GM21360 (cell line): ENCODE data around the gene SH3BP2.

Experiments used
- ATAC-seq: cut with Tn5 transposase; IDR thresholded peaks from one replicate; pipeline ENCODE4 v1.9.1; 2021; ENCODE audit warnings: mild to moderate bottlenecking, moderate library complexity; ENCODE audit not compliant: unreplicated experiment

SH3BP2 gene

GRCh38 chr4:2816401-2816954, 23.6 kb downstream of the SH3BP2 start:
- no peak for ATAC-seq

- ATAC-seq: no peak
Measured at GRCh38 chr4:2817137-2817536, 24.3 kb downstream of the SH3BP2 start.

DNA sequence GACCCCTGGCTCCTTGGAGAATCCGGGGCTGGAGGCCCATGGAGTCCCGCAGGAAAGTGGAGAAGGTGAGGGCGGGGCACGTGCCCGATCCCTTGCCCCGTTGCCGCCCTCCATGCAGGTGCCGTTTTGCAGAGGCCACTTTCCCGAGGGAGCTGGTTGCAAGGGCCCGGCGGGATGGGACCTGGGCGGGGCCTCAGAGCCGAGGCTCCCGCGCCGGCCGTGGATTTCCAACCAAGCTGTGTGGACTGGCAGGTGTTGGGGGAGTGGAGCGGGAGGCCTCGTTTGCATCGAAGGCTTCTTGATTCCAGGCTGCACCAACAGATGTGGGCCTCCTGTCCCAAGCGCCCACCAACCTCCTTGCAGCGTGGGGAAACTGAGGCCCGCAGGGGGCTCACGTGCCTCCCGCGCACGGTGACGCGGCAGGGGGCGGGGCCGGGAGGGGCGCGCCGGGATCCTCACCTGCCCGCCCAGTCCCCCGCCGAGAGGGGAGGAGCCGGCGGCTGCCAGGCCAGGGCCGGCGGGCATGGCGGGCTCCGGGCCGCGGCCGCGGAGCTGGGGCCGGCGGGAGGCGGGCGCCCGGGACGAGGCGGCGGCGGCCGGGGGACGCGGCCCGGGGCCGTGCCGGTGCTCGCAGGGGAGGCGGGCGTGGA, 24.9 kb downstream of the SH3BP2 start:
- no peak for ATAC-seq

DNA sequence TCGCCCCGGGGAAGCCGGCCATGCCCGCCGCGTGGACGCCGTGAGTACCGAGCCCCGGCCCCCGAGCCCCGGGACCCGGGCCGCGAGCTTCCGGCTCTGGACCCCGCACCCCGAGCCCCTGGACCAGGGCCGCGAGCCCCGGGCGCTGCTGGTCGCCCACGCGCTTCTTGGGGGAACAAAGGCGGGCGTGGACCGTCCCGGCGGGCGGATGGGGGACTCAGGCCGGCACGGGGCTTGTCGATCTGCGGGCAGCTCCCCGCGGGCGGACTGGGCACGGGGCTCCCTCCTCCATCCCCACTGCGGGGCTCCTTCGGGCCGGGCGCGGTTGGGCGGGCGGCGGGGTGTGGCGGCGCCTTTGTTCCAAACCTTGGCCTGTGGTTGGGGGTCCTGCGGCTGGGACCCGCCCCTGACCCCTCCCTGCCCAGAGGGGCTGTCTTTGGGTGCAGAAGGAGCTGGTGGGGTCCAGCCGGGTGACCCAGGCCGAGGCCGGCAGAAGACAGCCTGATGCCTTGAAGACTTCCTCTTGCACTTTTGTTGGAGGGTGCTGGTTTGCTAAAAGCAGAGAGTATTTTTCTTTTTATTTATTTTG, 25.6 kb downstream of the SH3BP2 start:
- no peak for ATAC-seq

- ATAC-seq: no peak
Measured at GRCh38 chr4:2819244-2820215, 26.6 kb downstream of the SH3BP2 start.

GRCh38 chr4:2820216-2820982, 27.5 kb downstream of the SH3BP2 start:
- ATAC-seq: no peak

DNA sequence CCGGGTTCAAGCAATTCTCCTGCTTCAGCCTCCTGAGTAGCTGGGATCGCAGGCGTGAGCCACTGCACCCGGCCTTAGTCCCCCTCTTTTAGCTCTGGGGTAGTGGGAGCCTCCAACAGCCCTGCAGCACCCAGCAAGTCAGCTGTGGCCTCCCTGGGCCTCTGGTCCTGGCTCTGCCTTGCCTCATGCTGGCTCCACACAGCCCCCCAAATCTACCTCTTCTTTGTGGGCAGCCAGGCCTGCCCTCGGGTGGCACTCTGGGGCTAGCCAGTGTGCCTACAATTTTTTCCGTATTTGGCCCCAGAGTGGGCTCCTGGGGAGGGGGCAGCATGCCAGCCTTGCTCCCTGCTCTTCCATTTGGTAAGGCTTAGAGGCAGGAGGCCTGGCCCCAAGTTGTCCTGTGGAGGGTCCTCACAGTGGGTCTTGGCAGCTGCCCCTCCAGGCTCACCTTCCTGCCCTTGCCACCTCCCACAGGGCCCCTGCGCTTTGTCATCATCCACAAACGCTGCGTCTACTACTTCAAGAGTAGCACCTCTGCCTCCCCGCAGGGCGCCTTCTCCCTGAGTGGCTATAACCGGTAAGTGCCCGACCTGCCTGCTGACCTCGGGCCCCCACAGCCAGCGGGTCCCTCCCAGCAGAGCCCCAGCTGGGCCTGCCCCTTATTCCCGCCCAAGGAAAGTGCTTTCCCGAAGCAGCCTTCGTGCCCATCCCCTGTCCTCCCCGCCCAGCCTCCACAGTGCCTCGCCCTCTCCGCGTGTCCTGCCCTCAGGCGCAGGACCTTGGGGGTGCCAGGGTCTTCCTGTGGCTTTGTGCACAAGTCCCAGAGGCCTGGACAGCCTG, 29.8 kb downstream of the SH3BP2 start:
- ATAC-seq: no peak

DNA sequence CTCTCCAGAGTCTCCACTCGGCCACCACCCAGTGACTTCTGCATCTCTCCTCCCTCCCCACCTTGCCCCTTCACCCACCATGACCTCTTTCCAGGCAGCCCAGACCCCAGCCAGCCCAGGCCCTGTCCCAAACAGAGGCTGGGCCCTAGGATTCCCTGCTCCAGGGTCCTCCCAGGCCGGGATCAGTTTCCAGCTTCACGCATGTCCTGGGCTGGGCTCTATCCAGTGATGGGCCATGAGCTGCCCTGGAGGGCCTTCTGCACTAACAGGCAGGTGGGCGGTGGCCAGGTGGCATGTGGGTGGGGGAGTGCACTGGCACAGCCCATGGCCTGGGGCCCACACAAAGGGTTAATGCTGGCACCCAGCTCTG, 30.4 kb downstream of the SH3BP2 start:
- ATAC-seq: no peak

- no peak for ATAC-seq
Measured at GRCh38 chr4:2823671-2824328, 30.9 kb downstream of the SH3BP2 start.

DNA sequence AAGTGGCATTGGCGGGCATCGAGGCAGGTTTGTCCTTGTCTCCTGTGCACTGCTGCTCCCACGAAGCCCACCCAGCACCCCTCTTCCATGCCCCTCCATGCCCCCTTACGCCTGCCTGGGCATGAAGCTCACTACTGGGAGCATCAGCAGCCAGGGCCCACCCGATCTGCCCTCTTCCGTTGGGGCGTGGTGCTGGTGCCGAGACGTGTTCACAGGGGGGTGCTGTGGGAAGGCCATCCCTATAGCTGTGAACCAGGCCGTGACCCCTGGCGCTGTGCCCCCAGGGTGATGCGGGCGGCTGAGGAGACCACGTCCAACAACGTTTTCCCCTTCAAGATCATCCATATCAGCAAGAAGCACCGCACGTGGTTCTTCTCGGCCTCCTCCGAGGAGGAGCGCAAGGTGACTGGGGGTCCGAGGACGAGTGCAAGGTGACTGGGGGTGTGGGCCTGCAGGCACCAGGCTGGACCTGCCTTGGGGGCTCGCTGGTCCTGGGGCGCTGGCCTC, 31.5 kb downstream of the SH3BP2 start:
- ATAC-seq: no peak

DNA sequence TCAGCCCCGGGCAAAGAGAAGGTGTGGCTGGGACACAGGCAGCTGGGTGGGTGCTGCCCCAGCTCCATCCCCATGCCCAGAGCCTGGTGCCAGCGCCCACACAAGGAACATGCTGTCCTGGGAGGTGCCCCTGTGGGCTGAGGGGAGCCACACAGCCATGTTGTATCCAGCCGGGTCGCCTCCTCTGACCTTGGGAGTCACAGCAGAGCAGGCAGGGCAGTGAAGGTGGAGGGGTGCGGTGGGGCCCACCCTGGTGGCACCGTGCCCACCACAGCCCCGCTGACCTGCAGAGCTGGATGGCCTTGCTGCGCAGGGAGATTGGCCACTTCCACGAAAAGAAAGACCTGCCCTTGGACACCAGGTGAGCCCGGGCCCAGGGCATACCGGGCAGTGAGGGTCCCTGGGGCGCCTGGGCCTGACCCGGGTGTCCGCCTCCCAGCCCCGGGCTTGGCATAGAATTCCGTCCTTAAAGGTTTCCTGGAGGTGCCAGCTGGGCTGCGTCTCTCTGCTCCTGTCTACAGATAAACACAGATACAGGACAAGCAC, 32.0 kb downstream of the SH3BP2 start:
- no peak for ATAC-seq

GRCh38 chr4:2825740-2826139, 32.9 kb downstream of the SH3BP2 start:
- no peak for ATAC-seq

DNA sequence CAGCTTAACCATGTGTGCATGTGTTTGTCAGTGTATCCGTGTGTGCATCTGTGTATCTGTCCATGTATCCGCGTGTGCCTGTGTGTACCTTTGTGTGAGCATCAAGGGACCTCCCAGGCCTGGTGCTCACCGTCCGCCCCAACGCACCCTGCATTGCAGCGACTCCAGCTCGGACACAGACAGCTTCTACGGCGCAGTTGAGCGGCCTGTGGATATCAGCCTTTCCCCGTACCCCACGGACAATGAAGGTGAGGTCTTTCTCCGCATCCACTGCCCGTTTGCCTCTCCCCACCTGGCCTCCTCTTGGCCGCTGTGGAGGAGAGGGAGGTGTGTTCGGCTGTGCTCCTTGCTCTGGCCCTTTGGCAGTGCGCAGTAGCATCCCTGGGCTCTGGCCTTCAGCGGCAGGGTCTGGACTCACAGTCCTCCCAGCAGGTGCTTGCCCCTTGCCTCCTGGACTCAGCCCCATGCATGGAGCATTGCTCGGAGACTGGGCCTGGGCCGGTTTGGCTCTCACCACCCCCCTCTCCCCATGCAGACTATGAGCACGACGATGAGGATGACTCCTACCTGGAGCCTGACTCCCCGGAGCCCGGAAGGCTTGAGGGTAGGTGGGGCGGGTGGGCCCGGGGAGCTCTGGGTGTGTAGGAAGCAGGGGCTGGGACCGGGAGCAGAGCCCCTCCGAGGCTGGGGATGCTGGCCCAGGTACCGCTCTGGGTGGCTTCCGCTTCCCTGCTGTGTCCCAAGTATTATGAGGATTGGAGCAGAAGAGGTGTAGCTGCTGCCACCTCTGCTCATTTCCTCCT, 34.4 kb downstream of the SH3BP2 start:
- no peak for ATAC-seq

- ATAC-seq: no peak
Measured at GRCh38 chr4:2827874-2828751, 35.2 kb downstream of the SH3BP2 start.

DNA sequence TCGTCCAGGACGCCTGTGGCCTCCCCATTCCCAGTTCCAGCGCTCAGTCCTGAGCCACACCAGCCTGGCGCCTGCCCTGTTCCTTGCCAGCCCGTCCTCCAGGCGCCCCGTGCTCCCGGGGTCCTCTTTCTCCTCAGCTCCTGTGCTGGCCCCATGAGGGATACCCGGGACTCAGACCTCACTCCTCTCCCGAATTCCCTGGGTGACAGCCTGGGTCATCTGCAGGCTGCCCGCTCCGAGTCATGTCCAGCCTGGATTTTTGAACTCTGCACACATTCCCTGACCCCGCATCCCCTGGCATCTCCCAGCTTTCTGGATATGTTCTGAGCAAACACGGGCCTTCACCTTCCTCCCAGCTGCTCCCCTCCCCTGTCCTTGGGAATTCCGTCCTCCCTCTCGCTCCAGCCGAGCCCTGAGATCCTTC, 35.9 kb downstream of the SH3BP2 start:
- ATAC-seq: no peak

- no peak for ATAC-seq
Measured at GRCh38 chr4:2829321-2829932, 36.5 kb downstream of the SH3BP2 start.
